ENCODE measurements around the gene RNASEH2A.

DNA sequence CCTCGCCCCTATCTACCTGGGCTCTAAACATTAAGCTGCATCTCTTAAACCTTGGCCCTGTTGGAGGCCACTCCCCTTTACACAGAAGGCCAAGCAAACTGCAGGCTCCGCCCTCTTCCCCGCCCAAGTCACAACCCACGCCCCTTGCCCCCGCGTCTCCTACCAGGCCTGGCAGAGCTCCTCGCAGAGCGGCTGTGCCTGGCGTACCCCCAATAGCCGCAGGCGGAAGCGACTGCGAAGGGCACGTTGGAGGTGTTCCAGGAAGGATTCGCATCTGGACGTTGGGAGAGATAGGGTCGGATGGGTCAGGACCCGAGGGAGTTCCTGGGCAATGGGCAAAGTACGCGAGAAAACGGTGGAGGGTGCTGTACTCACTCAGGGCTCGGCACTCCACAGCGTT is 22.1 kb downstream of the RNASEH2A start:
- TF ChIP-seq CTCF (IDR thresholded peaks at IDR 0.05) = no peak
- TF ChIP-seq PBX3 (IDR thresholded peaks at IDR 0.05) = no peak

All from SK-N-SH (cell line).